H1 (cell line): ENCODE data around the gene DYSF. TPM values are rescaled to one million over a fixed set of nuclear protein-coding genes. Genes with fewer than 3 reads are reported as not detected.

ENCODE experiments used
- CTCF ChIA-PET: fragments of 300-600 bp; sonication (Branson Sonifier 250); formaldehyde crosslinking; loops from one replicate; lab custom pipeline; 2021; ENCODE audit not compliant: partially characterized antibody; lab: Charles Lee
- POLR2A ChIA-PET: fragments of 300-600 bp; sonication (Branson Sonifier 250); formaldehyde crosslinking; loops from one replicate; lab custom pipeline; 2021; ENCODE audit warnings: inconsistent platforms; ENCODE audit not compliant: partially characterized antibody; lab: Charles Lee
- DNase-seq, 2 experiments: peaks; one replicate each; pipeline versions ENCODE4 v3.0.0 to v3.0.0-alpha.2; 2010 to 2022; ENCODE audit warnings: low spot score in 2 of 2, low read depth in 1 of 2, mixed read lengths in 1 of 2
- FAIRE-seq: peaks from 2 replicates; lab custom pipeline; 2011; peaks lifted over from hg19 to GRCh38; lab: Jason Lieb, UNC
- H2AFZ ChIP-seq: 2 replicates; pipeline ENCODE4 v1.8.1; 2012; ENCODE audit warnings: low read length, inconsistent platforms
- H2AK5ac ChIP-seq: 2 replicates; pipeline ENCODE4 v1.6.1; 2013; ENCODE audit warnings: low read depth, low read length
- H2BK120ac ChIP-seq: replicated peaks from 2 replicates; pipeline ENCODE3; 2013; ENCODE audit warnings: low read depth, low read length, inconsistent platforms
- H2BK12ac ChIP-seq: 2 replicates; pipeline ENCODE4 v1.6.1; 2013; ENCODE audit warnings: low read depth, low read length
- H2BK15ac ChIP-seq: 2 replicates; pipeline ENCODE4 v1.6.1; 2013; ENCODE audit warnings: low read length
- H2BK20ac ChIP-seq: 2 replicates; pipeline ENCODE4 v1.6.1; 2013; ENCODE audit warnings: low read length
- H2BK5ac ChIP-seq: 2 replicates; pipeline ENCODE4 v1.6.1; 2013; ENCODE audit warnings: low read depth, low read length
- H3K14ac ChIP-seq: 2 replicates; pipeline ENCODE4 v1.6.1; 2013; ENCODE audit warnings: inconsistent platforms; ENCODE audit not compliant: insufficient read length
- H3K18ac ChIP-seq: 2 replicates; pipeline ENCODE4 v1.6.1; 2013; ENCODE audit warnings: low read length; ENCODE audit errors: extremely low read depth
- H3K23ac ChIP-seq: 2 replicates; pipeline ENCODE4 v1.6.1; 2013; ENCODE audit warnings: inconsistent platforms; ENCODE audit not compliant: insufficient read length
- H3K23me2 ChIP-seq: 2 replicates; pipeline ENCODE4 v1.6.1; 2013; ENCODE audit warnings: low read depth, low read length
- H3K27ac ChIP-seq: 2 replicates; pipeline ENCODE4 v1.6.1; 2011; ENCODE audit warnings: low read depth, low read length, inconsistent platforms
- H3K27me3 ChIP-seq, 4 experiments: replicated peaks in 1 of 4; 1 replicate in 1 of 4; 2 replicates in 3 of 4; pipeline versions ENCODE4 v1.6.1 to v1.8.1; 2011 to 2013; ENCODE audit warnings: low read length in 3 of 4, mild to moderate bottlenecking in 3 of 4, inconsistent platforms in 2 of 4, mixed read lengths in 2 of 4, moderate library complexity in 1 of 4; ENCODE audit not compliant: control insufficient read depth in 3 of 4, insufficient read depth in 3 of 4; ENCODE audit errors: extremely low read depth in 1 of 4
- H3K36me3 ChIP-seq, 4 experiments: 2 replicates each; pipeline versions ENCODE4 v1.6.1 to v1.8.1; 2011 to 2013; ENCODE audit warnings: mild to moderate bottlenecking in 4 of 4, low read length in 3 of 4, moderate library complexity in 2 of 4, control low read depth in 1 of 4, inconsistent platforms in 1 of 4; ENCODE audit not compliant: insufficient read depth in 4 of 4, control insufficient read depth in 2 of 4
- H3K4ac ChIP-seq: replicated peaks from 2 replicates; pipeline ENCODE3; 2013; ENCODE audit warnings: low read length, low read depth, mixed read lengths, inconsistent platforms; ENCODE audit not compliant: insufficient read length
- H3K4me1 ChIP-seq, 4 experiments: replicated peaks in 1 of 4; 1 replicate in 1 of 4; 2 replicates in 3 of 4; pipeline versions ENCODE4 v1.6.1 to v1.8.1; 2011 to 2013; ENCODE audit warnings: low read length in 3 of 4, inconsistent platforms in 2 of 4, mixed read lengths in 1 of 4; ENCODE audit not compliant: insufficient read depth in 4 of 4, control insufficient read depth in 3 of 4
- H3K4me2 ChIP-seq, 2 experiments: 2 replicates each; pipeline versions ENCODE4 v1.6.1 to v1.8.1; 2011 to 2013; ENCODE audit warnings: low read depth in 2 of 2, low read length in 2 of 2, control low read depth in 1 of 2, inconsistent platforms in 1 of 2, mild to moderate bottlenecking in 1 of 2; ENCODE audit not compliant: insufficient read depth in 1 of 2
- H3K4me3 ChIP-seq, 4 experiments: fragments of 200-600, 300-600 bp in 1 of 4; sonication (generic), shearing (Covaris generic), sonication (Bioruptor Twin) in 1 of 4; 2 replicates each; pipeline versions ENCODE4 v1.5.1 to v1.8.1; 2011 to 2016; ENCODE audit warnings: low read length in 4 of 4, low read depth in 3 of 4, control low read depth in 2 of 4, inconsistent platforms in 2 of 4, mild to moderate bottlenecking in 2 of 4, mixed read lengths in 1 of 4, moderate library complexity in 1 of 4; ENCODE audit not compliant: insufficient read depth in 2 of 4; ENCODE audit errors: extremely low read depth in 1 of 4
- H3K56ac ChIP-seq: replicated peaks from 2 replicates; pipeline ENCODE3; 2013; ENCODE audit warnings: low read depth, mild to moderate bottlenecking, mixed read lengths, low read length, inconsistent platforms; ENCODE audit not compliant: insufficient read length
- H3K79me1 ChIP-seq: 2 replicates; pipeline ENCODE4 v1.6.1; 2013; ENCODE audit warnings: low read depth, low read length, control low read depth
- H3K79me2 ChIP-seq, 2 experiments: 2 replicates each; pipeline versions ENCODE4 v1.6.1 to v1.8.1; 2012 to 2013; ENCODE audit warnings: low read length in 2 of 2, mild to moderate bottlenecking in 2 of 2, inconsistent platforms in 1 of 2; ENCODE audit not compliant: insufficient read depth in 2 of 2, control insufficient read depth in 1 of 2
- H3K9ac ChIP-seq, 4 experiments: replicated peaks in 1 of 4; 1 replicate in 1 of 4; 2 replicates in 3 of 4; pipeline versions ENCODE4 v1.6.1 to v1.8.1; 2011 to 2013; ENCODE audit warnings: low read depth in 3 of 4, low read length in 3 of 4, control low read depth in 2 of 4, mild to moderate bottlenecking in 2 of 4, moderate library complexity in 2 of 4, inconsistent platforms in 1 of 4; ENCODE audit errors: extremely low read depth in 1 of 4
- H3K9me3 ChIP-seq, 2 experiments: 2 replicates each; pipeline versions ENCODE4 v1.6.1 to v1.8.1; 2012 to 2013; ENCODE audit warnings: mild to moderate bottlenecking in 2 of 2, moderate library complexity in 2 of 2, control low read depth in 1 of 2, inconsistent platforms in 1 of 2, low read depth in 1 of 2, low read length in 1 of 2, mixed read lengths in 1 of 2; ENCODE audit not compliant: insufficient read depth in 2 of 2
- H4K20me1 ChIP-seq, 2 experiments: replicated peaks in 1 of 2; 2 replicates each; pipeline versions ENCODE3 to v1.8.1; 2011 to 2013; ENCODE audit warnings: inconsistent platforms in 2 of 2, low read length in 2 of 2, mild to moderate bottlenecking in 1 of 2; ENCODE audit not compliant: insufficient read depth in 2 of 2, control insufficient read depth in 1 of 2
- H4K5ac ChIP-seq: 2 replicates; pipeline ENCODE4 v1.6.1; 2013; ENCODE audit warnings: low read length, low read depth, mixed read lengths, inconsistent platforms; ENCODE audit not compliant: insufficient read length
- H4K8ac ChIP-seq: 2 replicates; pipeline ENCODE4 v1.8.0; 2013; ENCODE audit warnings: mild to moderate bottlenecking, moderate library complexity, low read length, inconsistent platforms; ENCODE audit not compliant: insufficient read depth; ENCODE audit errors: extremely low read depth
- H4K91ac ChIP-seq: replicated peaks from 2 replicates; pipeline ENCODE3; 2013; ENCODE audit warnings: low read length, mixed read lengths, inconsistent platforms; ENCODE audit not compliant: insufficient read length
- BRCA1 ChIP-seq: IDR thresholded peaks from 2 replicates; pipeline ENCODE4 v1.6.1; 2012; ENCODE audit warnings: low read depth, low read length, improper control_type of control experiment
- CHD1 ChIP-seq: IDR thresholded peaks from 2 replicates; pipeline ENCODE4 v1.6.1; 2012; ENCODE audit warnings: low read depth, low read length, improper control_type of control experiment
- KDM4A ChIP-seq: IDR thresholded peaks from one replicate; pipeline ENCODE4 v1.7.1; 2012; ENCODE audit warnings: low read depth, mild to moderate bottlenecking, moderate library complexity, low read length, inconsistent platforms; ENCODE audit not compliant: severe bottlenecking
- MAFK ChIP-seq: IDR thresholded peaks from 2 replicates; pipeline ENCODE4 v1.6.1; 2012; ENCODE audit warnings: low read depth, mild to moderate bottlenecking, improper control_type of control experiment, low read length
- POLR2A ChIP-seq, 2 experiments: IDR thresholded peaks; 1 replicate in 1 of 2; 2 replicates in 1 of 2; pipeline ENCODE4 v1.6.1; 2011; ENCODE audit warnings: low read depth in 2 of 2, low read length in 2 of 2, mild to moderate bottlenecking in 2 of 2; ENCODE audit errors: control extremely low read depth in 1 of 2
- RAD21 ChIP-seq, 2 experiments: IDR thresholded peaks in 1 of 2; conservative IDR thresholded peaks in 1 of 2; 2 replicates each; pipeline ENCODE4 v1.6.1; 2011; ENCODE audit warnings: low read depth in 2 of 2, low read length in 2 of 2, improper control_type of control experiment in 1 of 2, inconsistent platforms in 1 of 2, mild to moderate bottlenecking in 1 of 2, moderate library complexity in 1 of 2
- RFX5 ChIP-seq: IDR thresholded peaks from 2 replicates; pipeline ENCODE4 v1.6.1; 2011; ENCODE audit warnings: low read depth, low read length, improper control_type of control experiment, borderline replicate concordance
- SIX5 ChIP-seq: IDR thresholded peaks from 2 replicates; pipeline ENCODE4 v1.6.1; 2011; ENCODE audit warnings: mild to moderate bottlenecking, low read depth, low read length
- SUZ12 ChIP-seq: fragments of 200-600 bp; sonication (generic); IDR thresholded peaks from 2 replicates; pipeline ENCODE4 v1.6.1; 2012; ENCODE audit warnings: mild to moderate bottlenecking, inconsistent platforms, low read length, moderate library complexity, mixed read lengths
- WGBS, 2 experiments: shearing (Covaris generic) in 1 of 2; methylation state at CpG; one replicate each; pipeline versions ENCODE4 v1.1.6 to v1.1.7; 2013 to 2015; ENCODE audit warnings: low lambda C conversion rate in 2 of 2, mixed read lengths in 2 of 2, inconsistent platforms in 1 of 2, low coverage in 1 of 2, missing lambda C conversion rate in 1 of 2; ENCODE audit not compliant: insufficient replicate concordance in 2 of 2, insufficient coverage in 1 of 2, insufficient read length in 1 of 2; ENCODE audit errors: extremely low coverage in 1 of 2, missing lambda C conversion rate in 1 of 2; 5-methylcytosine and 5-hydroxymethylcytosine counted together
- polyA plus RNA-seq, 7 experiments: library from polyadenylated mRNA; depleted of rRNA in 3 of 7; stranded (reverse) in 5 of 7; unstranded in 2 of 7; fragments of >200 nt in 5 of 7; fragments of 200-250 nt in 2 of 7; gene quantifications; 1 replicate in 5 of 7; 2 replicates in 1 of 7; 4 replicates in 1 of 7; pipeline versions ENCODE4 v1.2.1 to v1.2.3, GENCODE V29; 2011 to 2013; ENCODE audit warnings: missing spikeins in 2 of 7, mixed read lengths in 2 of 7
- total RNA-seq: library from RNA; stranded (reverse); fragmentation: NEBNext Ultra II Directional; extraction: Animal tissue kit (Norgen Biotek cat#: 25700); gene quantifications from 2 replicates; pipeline ENCODE4 v1.2.1, GENCODE V29; 2021
- TF ChIP-seq, protein P1 (sequence below): IDR thresholded peaks from 2 replicates; pipeline ENCODE4 v1.6.1; 2012; ENCODE audit warnings: inconsistent platforms
- TF ChIP-seq, protein P2 (sequence below): IDR thresholded peaks from 2 replicates; pipeline ENCODE4 v1.6.1; 2011; ENCODE audit warnings: low read length, improper control_type of control experiment

DYSF gene
- total and polyA plus RNA-seq, 2 of the 8 experiments (the other 6 are each of a cell fraction or from before 2014, with no cell fraction given), result 5.8 to 7.1 TPM

DNA sequence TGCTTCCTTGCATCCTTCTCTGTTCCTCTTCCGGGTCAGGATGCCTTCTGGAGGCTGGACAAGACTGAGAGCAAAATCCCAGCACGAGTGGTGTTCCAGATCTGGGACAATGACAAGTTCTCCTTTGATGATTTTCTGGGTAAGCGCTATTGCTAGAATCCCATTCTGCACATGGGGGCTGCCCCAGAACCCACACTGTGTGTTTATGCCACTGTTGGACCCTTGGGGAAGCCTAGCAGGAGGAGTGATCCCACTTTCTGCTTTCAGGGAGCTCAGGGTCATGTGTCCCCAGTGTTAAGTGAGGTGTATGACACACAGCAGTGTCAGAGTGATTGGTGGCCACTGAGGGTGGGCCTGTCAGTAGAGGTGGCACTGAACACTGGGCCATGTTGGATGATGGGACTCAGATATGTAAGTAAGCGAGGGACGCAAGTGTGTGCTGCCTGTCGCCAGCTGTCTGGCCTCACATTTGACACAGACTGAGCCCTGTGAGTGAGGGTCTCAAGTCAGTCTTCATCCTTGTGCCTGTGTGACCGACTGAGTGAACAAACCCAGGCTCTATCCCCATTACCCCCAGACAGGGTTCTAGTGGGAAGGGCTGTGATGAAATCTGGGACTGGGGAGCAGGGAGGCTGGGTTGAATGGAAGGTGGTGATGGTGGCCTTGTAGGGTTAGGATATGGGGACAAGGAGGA, 220.9 kb downstream of the DYSF start:
- Histone ChIP-seq H4K8ac (no peak overlapping the region; the same call in 1 of the 2 replicates), H3K18ac (no peak overlapping the region), H3K27me3 (no peaks in the 10 kb centered on the region), H3K4me2 (no peak overlapping the region), H3K4me3 (no peak overlapping the region), H4K5ac (no peak overlapping the region), H4K20me1 (no peaks in the 10 kb centered on the region), H3K79me2 (no peaks in the 10 kb centered on the region), H3K23ac (no peak overlapping the region), H2BK120ac (no peak overlapping the region), H2BK20ac (no peak overlapping the region), H2BK12ac (no peak overlapping the region), H2BK15ac (no peak overlapping the region), H3K36me3 (no peaks in the 10 kb centered on the region), H3K23me2 (peaks cover 2% of the 10 kb centered on the region; the same call in 1 of the 2 replicates), H2AFZ (no peak overlapping the region), H3K14ac (no peak overlapping the region), H3K9ac (no peak overlapping the region), H3K4me1 (no peaks in the 10 kb centered on the region), H4K91ac (no peak overlapping the region), H3K9me3 (no peaks in the 10 kb centered on the region), H2BK5ac (no peak overlapping the region), H3K79me1 (no peaks in the 10 kb centered on the region), H3K4ac (no peak overlapping the region), H3K56ac (no peak overlapping the region), H2AK5ac (no peak overlapping the region), H3K27ac (no peak overlapping the region)
- ChIA-PET CTCF (interaction anchor here (1.5 to 10.2 kb wide), 3 partner anchors 10 to 123 kb away, joined by 3 to 97 read pairs (median 5); no protein-coding TSS in a partner anchor), POLR2A (no interaction called here)
- WGBS, 2 experiments, result 98% methylated on average over 7 of the region's 7 CpGs; no CpG with 5 or more reads in 1 of the 2 experiments
- DNase-seq (no peak), FAIRE-seq (no peak)
- TF ChIP-seq KDM4A (no peak), BRCA1 (no peak), SUZ12 (no peak), POLR2A (IDR thresholded peaks at IDR 0.05; ENCODE audit: control extremely low read depth in 1 of 2, low read depth in 2 of 2, low read length in 2 of 2) (no peak), RFX5 (no peak), CHD1 (no peak), SIX5 (no peak), RAD21 (IDR thresholded peaks at IDR 0.05 in 1 of 2, conservative IDR thresholded peaks at IDR 0.05 in 1 of 2; ENCODE audit: low read depth in 2 of 2, low read length in 2 of 2) (no peak), MAFK (no peak)
- TF ChIP-seq, protein P1, sequence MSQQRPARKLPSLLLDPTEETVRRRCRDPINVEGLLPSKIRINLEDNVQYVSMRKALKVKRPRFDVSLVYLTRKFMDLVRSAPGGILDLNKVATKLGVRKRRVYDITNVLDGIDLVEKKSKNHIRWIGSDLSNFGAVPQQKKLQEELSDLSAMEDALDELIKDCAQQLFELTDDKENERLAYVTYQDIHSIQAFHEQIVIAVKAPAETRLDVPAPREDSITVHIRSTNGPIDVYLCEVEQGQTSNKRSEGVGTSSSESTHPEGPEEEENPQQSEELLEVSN, result no peak
- TF ChIP-seq, protein P2, sequence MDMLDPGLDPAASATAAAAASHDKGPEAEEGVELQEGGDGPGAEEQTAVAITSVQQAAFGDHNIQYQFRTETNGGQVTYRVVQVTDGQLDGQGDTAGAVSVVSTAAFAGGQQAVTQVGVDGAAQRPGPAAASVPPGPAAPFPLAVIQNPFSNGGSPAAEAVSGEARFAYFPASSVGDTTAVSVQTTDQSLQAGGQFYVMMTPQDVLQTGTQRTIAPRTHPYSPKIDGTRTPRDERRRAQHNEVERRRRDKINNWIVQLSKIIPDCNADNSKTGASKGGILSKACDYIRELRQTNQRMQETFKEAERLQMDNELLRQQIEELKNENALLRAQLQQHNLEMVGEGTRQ, result no peak
